Keratinocyte (primary cell): ENCODE data around the gene SMCO4. TPM values are rescaled to one million over a fixed set of nuclear protein-coding genes. Genes with fewer than 3 reads are reported as not detected.

ENCODE experiments used
- DNase-seq: peaks from one replicate; pipeline ENCODE4 v3.0.0-alpha.2; 2011; ENCODE audit warnings: low read depth, missing footprints, low spot score
- FAIRE-seq: peaks from 2 replicates; lab custom pipeline; 2011; peaks lifted over from hg19 to GRCh38; lab: Jason Lieb, UNC
- H2AFZ ChIP-seq: 2 replicates; pipeline ENCODE4 v1.6.0; 2012; ENCODE audit warnings: low read length, control low read depth, inconsistent platforms; ENCODE audit not compliant: control insufficient read depth
- H3K27ac ChIP-seq: 2 replicates; pipeline ENCODE4 v1.5.1; 2011; ENCODE audit warnings: low read length; ENCODE audit not compliant: control insufficient read depth, insufficient read depth
- H3K27me3 ChIP-seq: 3 replicates; pipeline ENCODE4 v1.6.0; 2011; ENCODE audit warnings: low read length; ENCODE audit not compliant: control insufficient read depth, insufficient read depth; ENCODE audit errors: extremely low read depth
- H3K36me3 ChIP-seq, 2 experiments: 2 replicates in 1 of 2; 3 replicates in 1 of 2; pipeline ENCODE4 v1.5.1; 2011; ENCODE audit warnings: low read length in 2 of 2, mild to moderate bottlenecking in 1 of 2; ENCODE audit not compliant: control insufficient read depth in 2 of 2, insufficient read depth in 2 of 2; ENCODE audit errors: extremely low read depth in 1 of 2
- H3K4me1 ChIP-seq: 3 replicates; pipeline ENCODE4 v1.5.1; 2011; ENCODE audit warnings: low read length; ENCODE audit not compliant: control insufficient read depth, insufficient read depth; ENCODE audit errors: extremely low read depth
- H3K4me2 ChIP-seq: 3 replicates; pipeline ENCODE4 v1.6.0; 2011; ENCODE audit warnings: low read depth, low read length; ENCODE audit not compliant: control insufficient read depth, insufficient read depth; ENCODE audit errors: extremely low read depth
- H3K4me3 ChIP-seq, 3 experiments: fragments of 200-600 bp in 1 of 3; sonication (generic) in 1 of 3; 2 replicates in 2 of 3; 3 replicates in 1 of 3; pipeline ENCODE4 v1.5.1; 2011 to 2016; ENCODE audit warnings: low read length in 3 of 3, mild to moderate bottlenecking in 3 of 3, control low read depth in 2 of 3, inconsistent platforms in 1 of 3, low read depth in 1 of 3, mixed read lengths in 1 of 3, mixed run types in 1 of 3, moderate library complexity in 1 of 3; ENCODE audit not compliant: control insufficient read depth in 2 of 3, insufficient read depth in 2 of 3; ENCODE audit errors: extremely low read depth in 1 of 3
- H3K79me2 ChIP-seq: 2 replicates; pipeline ENCODE4 v1.6.0; 2012; ENCODE audit warnings: low read length; ENCODE audit not compliant: control insufficient read depth, insufficient read depth
- H3K9ac ChIP-seq: 3 replicates; pipeline ENCODE4 v1.6.0; 2011; ENCODE audit warnings: low read length; ENCODE audit not compliant: control insufficient read depth, insufficient read depth; ENCODE audit errors: extremely low read depth
- H3K9me1 ChIP-seq: 3 replicates; pipeline ENCODE4 v1.6.0; 2011; ENCODE audit warnings: low read length; ENCODE audit not compliant: control insufficient read depth, insufficient read depth; ENCODE audit errors: extremely low read depth
- H3K9me3 ChIP-seq: 2 replicates; pipeline ENCODE4 v1.5.1; 2012; ENCODE audit warnings: low read depth, low read length; ENCODE audit not compliant: control insufficient read depth
- H4K20me1 ChIP-seq: 3 replicates; pipeline ENCODE4 v1.6.0; 2011; ENCODE audit warnings: low read length; ENCODE audit not compliant: control insufficient read depth, insufficient read depth; ENCODE audit errors: extremely low read depth
- EZH2 ChIP-seq: IDR thresholded peaks from one replicate; pipeline ENCODE4 v1.6.1; 2012; ENCODE audit warnings: inconsistent platforms, mild to moderate bottlenecking, low read length, moderate library complexity
- dilution Hi-C: fragments of 300-500 bp; cut with MboI; formaldehyde crosslinking; loops from one replicate; pipeline ENCODE4 v1.7.0; 2020; ENCODE audit warnings: low sequenced_read_pairs; ENCODE audit not compliant: extremely low pct_ligation_motif_present
- polyA plus RNA-seq, 5 experiments: library from polyadenylated mRNA; depleted of rRNA in 3 of 5; stranded (reverse) in 3 of 5; stranded (forward) in 1 of 5; unstranded in 1 of 5; fragments of >200 nt; gene quantifications; 1 replicate in 1 of 5; 2 replicates in 3 of 5; 3 replicates in 1 of 5; pipeline versions ENCODE4 v1.2.1 to v1.2.3, GENCODE V29; 2011 to 2012; ENCODE audit warnings: missing spikeins in 2 of 5, low read depth in 1 of 5, low replicate concordance in 1 of 5
- TF ChIP-seq, protein P1 (sequence below), 3 experiments: IDR thresholded peaks in 1 of 3; conservative IDR thresholded peaks in 1 of 3; optimal IDR thresholded peaks in 1 of 3; 2 replicates in 2 of 3; 3 replicates in 1 of 3; pipeline versions ENCODE3 to v1.5.1; 2011; ENCODE audit warnings: low read length in 3 of 3, mild to moderate bottlenecking in 3 of 3, moderate library complexity in 2 of 3, control low read depth in 1 of 3, inconsistent platforms in 1 of 3; ENCODE audit not compliant: insufficient read depth in 2 of 3; ENCODE audit errors: extremely low read depth in 1 of 3

Gene SMCO4
- polyA plus RNA-seq, 1 donor (not counting 4 experiments of a cell fraction or from before 2014, with no cell fraction given), result 1.5 TPM

GRCh38 chr11:93507517-93507916, 35.7 kb downstream of the SMCO4 start:
- H4K20me1 ChIP-seq, result no peaks in the 10 kb centered on the region
- no peaks in the 10 kb centered on the region for H3K9me3 ChIP-seq
- FAIRE-seq (no peak), DNase-seq (no peak)
- no peaks in the 10 kb centered on the region for H3K36me3 ChIP-seq
- dilution Hi-C loops, result no loop called here
- H3K4me2 ChIP-seq, result no peak overlapping the region
- no peaks in the 10 kb centered on the region for H3K4me1 ChIP-seq
- H3K9me1 ChIP-seq, result no peaks in the 10 kb centered on the region
- no peaks in the 10 kb centered on the region for H3K27me3 ChIP-seq
- no peak for TF ChIP-seq EZH2
- TF ChIP-seq, protein P1, sequence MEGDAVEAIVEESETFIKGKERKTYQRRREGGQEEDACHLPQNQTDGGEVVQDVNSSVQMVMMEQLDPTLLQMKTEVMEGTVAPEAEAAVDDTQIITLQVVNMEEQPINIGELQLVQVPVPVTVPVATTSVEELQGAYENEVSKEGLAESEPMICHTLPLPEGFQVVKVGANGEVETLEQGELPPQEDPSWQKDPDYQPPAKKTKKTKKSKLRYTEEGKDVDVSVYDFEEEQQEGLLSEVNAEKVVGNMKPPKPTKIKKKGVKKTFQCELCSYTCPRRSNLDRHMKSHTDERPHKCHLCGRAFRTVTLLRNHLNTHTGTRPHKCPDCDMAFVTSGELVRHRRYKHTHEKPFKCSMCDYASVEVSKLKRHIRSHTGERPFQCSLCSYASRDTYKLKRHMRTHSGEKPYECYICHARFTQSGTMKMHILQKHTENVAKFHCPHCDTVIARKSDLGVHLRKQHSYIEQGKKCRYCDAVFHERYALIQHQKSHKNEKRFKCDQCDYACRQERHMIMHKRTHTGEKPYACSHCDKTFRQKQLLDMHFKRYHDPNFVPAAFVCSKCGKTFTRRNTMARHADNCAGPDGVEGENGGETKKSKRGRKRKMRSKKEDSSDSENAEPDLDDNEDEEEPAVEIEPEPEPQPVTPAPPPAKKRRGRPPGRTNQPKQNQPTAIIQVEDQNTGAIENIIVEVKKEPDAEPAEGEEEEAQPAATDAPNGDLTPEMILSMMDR (optimal IDR thresholded peaks at IDR 0.05 in 1 of 3, IDR thresholded peaks at IDR 0.05 in 1 of 3, conservative IDR thresholded peaks at IDR 0.05 in 1 of 3; ENCODE audit: extremely low read depth in 1 of 3, insufficient read depth in 2 of 3, low read length in 3 of 3), result no peak
- no peak overlapping the region for H3K9ac ChIP-seq
- H3K79me2 ChIP-seq, result no peaks in the 10 kb centered on the region
- no peak overlapping the region for H3K27ac ChIP-seq
- H2AFZ ChIP-seq, result no peak overlapping the region
- H3K4me3 ChIP-seq, result no peak overlapping the region

DNA sequence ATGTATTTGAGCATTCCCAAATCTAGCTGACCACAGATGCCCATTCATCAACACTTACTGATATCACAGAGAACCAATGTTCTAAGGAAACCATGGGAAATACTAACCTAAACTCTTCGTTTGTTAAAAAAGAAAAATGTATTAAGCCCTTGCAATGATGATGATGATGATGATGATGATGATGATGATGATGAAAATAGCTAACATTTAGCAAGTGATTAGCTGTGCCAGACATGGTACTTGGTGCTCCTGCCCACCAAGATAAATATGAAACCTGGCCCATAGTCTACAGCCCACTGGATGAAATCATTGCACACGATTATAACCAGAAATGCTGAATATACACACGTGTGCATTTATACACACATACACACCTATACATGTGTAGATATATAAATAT, 37.5 kb downstream of the SMCO4 start:
- Histone ChIP-seq H3K4me1 (no peaks in the 10 kb centered on the region), H3K9ac (no peak overlapping the region), H4K20me1 (no peaks in the 10 kb centered on the region), H3K27ac (no peak overlapping the region), H3K4me3 (no peak overlapping the region), H3K79me2 (no peaks in the 10 kb centered on the region), H3K9me3 (no peaks in the 10 kb centered on the region), H3K4me2 (no peak overlapping the region), H3K36me3 (no peaks in the 10 kb centered on the region), H3K27me3 (no peaks in the 10 kb centered on the region), H2AFZ (no peak overlapping the region), H3K9me1 (no peaks in the 10 kb centered on the region)
- dilution Hi-C loops, result no loop called here
- DNase-seq (no peak), FAIRE-seq (no peak)
- TF ChIP-seq, protein P1 (optimal IDR thresholded peaks at IDR 0.05 in 1 of 3, IDR thresholded peaks at IDR 0.05 in 1 of 3, conservative IDR thresholded peaks at IDR 0.05 in 1 of 3; ENCODE audit: extremely low read depth in 1 of 3, insufficient read depth in 2 of 3, low read length in 3 of 3), result no peak
- no peak for TF ChIP-seq EZH2
